Psoas muscle (tissue), 8 donors: ENCODE data around the gene RPE. TPM values are rescaled to one million over a fixed set of nuclear protein-coding genes. Genes with fewer than 3 reads are reported as not detected.

Experiments used
- ATAC-seq, 4 donors: fragments of 200-7000 bp; cut with Tn5 transposase; one replicate each; pipeline ENCODE4 v1.9.1; 2020; ENCODE audit warnings: moderate library complexity in 3 of 4, mild to moderate bottlenecking in 2 of 4
- DNase-seq, 2 donors: peaks; one replicate each; pipeline ENCODE4 v3.0.0-alpha.2; 2020
- H3K27ac ChIP-seq: fragments of 200-600 bp; one replicate; pipeline ENCODE4 v1.8.0; 2022
- H3K27me3 ChIP-seq, 3 donors: fragments of 200-600 bp in 1 of 3; one replicate each; pipeline versions ENCODE4 v1.6.1 to v1.8.0; 2013 to 2022; ENCODE audit warnings: low read length in 2 of 3, mild to moderate bottlenecking in 2 of 3, moderate library complexity in 1 of 3; ENCODE audit not compliant: insufficient read depth in 3 of 3
- H3K36me3 ChIP-seq, 2 donors: fragments of 200-600 bp in 1 of 2; one replicate each; pipeline versions ENCODE4 v1.6.1 to v1.8.0; 2013 to 2022; ENCODE audit warnings: low read depth in 1 of 2, mild to moderate bottlenecking in 1 of 2, moderate library complexity in 1 of 2; ENCODE audit not compliant: insufficient read depth in 1 of 2
- H3K4me1 ChIP-seq: fragments of 200-600 bp; one replicate; pipeline ENCODE4 v1.8.0; 2022
- H3K4me3 ChIP-seq: fragments of 200-600 bp; one replicate; pipeline ENCODE4 v1.8.0; 2022; ENCODE audit warnings: mild to moderate bottlenecking
- H3K9me3 ChIP-seq: fragments of 200-600 bp; one replicate; pipeline ENCODE4 v1.8.0; 2022
- WGBS, 3 donors: extraction: QIAGEN DNeasy Blood & Tissue Kit; methylation state at CpG; one replicate each; pipeline versions ENCODE4 v1.1.6 to v1.1.7; 2013; 5-methylcytosine and 5-hydroxymethylcytosine counted together
- intact Hi-C, 2 donors: fragments of 100-400 bp; cut with DNase I; formaldehyde crosslinking; loops; one replicate each; pipeline versions ENCODE4 v1.11.0 to v1.14.2; 2022
- polyA plus RNA-seq, 3 donors: library from polyadenylated mRNA; stranded (reverse); fragments of 200-250 nt; gene quantifications; one replicate each; pipeline ENCODE4 v1.2.3, GENCODE V29; 2013
- total RNA-seq, 4 donors: library from RNA; stranded (reverse); fragmentation: NEBNext Ultra II Directional in 2 of 4; extraction: Animal tissue kit (Norgen Biotek cat#: 25700) in 2 of 4; gene quantifications; one replicate each; pipeline versions ENCODE4 v1.2.1 to v1.2.4, GENCODE V29; 2021 to 2023
- TF ChIP-seq, protein P1 (sequence below): fragments of 200-600 bp; IDR thresholded peaks from one replicate; pipeline ENCODE4 v1.8.0; 2022; ENCODE audit warnings: antibody characterized with exemption
- donor health status: healthy with polysubstance abuse.
- donor health status: DM: no; HTN: no; CAD: no; lungs with moderate emphysema.
- donor health status: Bipolar disorder and iron deficiency.
- donor health status: healthy.
- donor health status: DM: yes; HTN: yes; CAD: no.
- donor health status: DM: no; HTN: no; CAD: no.
- donor health status: DM: no; HTN: no; CAD: no.
- donor health status: DM: yes; HTN: yes; CAD: no.

The RPE gene
- total and polyA plus RNA-seq, 7 donors = 6.9 to 23.3 (median 15.3) TPM

DNA sequence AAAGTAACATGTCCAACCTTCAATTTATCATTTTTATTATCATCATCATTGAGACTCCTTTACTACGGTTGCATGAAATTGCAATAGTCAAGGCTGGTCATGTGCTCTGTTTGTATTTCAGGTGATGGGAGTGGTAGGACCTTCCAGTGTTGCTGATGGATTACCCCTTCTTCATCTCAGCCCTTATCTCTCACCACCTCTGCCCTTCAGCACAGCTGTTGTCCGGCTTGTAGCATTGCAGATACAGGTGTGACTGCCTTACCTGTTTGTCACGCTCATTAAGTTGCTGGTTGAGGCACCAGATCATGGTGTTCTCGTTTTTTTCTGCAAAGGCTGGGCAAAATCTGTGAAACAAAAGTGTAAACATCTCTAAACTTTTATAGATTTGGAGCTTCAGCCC is 31.7 kb upstream of the RPE start:
- H3K27ac ChIP-seq = no peak overlapping the region
- no peaks in the 10 kb centered on the region for H3K36me3 ChIP-seq
- no peaks in the 10 kb centered on the region for H3K27me3 ChIP-seq
- no peaks in the 10 kb centered on the region for H3K4me1 ChIP-seq
- intact Hi-C loops = no loop called here
- 51 to 60% (median 56%) methylated on average over 4 of the region's 4 CpGs for WGBS, 3 donors
- TF ChIP-seq, protein P1, sequence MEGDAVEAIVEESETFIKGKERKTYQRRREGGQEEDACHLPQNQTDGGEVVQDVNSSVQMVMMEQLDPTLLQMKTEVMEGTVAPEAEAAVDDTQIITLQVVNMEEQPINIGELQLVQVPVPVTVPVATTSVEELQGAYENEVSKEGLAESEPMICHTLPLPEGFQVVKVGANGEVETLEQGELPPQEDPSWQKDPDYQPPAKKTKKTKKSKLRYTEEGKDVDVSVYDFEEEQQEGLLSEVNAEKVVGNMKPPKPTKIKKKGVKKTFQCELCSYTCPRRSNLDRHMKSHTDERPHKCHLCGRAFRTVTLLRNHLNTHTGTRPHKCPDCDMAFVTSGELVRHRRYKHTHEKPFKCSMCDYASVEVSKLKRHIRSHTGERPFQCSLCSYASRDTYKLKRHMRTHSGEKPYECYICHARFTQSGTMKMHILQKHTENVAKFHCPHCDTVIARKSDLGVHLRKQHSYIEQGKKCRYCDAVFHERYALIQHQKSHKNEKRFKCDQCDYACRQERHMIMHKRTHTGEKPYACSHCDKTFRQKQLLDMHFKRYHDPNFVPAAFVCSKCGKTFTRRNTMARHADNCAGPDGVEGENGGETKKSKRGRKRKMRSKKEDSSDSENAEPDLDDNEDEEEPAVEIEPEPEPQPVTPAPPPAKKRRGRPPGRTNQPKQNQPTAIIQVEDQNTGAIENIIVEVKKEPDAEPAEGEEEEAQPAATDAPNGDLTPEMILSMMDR = no peak
- H3K4me3 ChIP-seq = no peak overlapping the region
- DNase-seq (no peak), ATAC-seq (no peak)
- no peaks in the 10 kb centered on the region for H3K9me3 ChIP-seq

DNA sequence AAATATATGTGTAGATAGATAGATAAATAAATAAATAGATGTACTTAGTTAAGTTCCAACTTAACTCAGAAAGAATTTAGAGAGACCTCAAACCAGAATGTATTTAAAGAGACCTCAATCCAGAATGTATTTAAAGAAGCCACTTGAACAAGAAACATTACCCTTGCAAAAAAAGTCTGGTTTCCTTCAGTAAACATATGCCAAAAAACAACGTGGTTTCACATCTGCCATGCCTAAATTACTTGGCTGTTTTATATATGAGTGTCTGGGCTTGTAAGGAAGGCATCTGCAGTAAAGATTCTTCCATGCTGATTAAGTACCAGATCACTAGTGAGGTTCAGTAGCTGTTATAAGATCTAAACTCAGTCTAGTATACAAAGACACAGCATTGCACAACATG is 29.1 kb upstream of the RPE start:
- H3K4me1 ChIP-seq = no peaks in the 10 kb centered on the region
- no peaks in the 10 kb centered on the region for H3K27me3 ChIP-seq
- 4 to 19% (median 11%) methylated on average over 1 of the region's 1 CpG for WGBS, 3 donors
- intact Hi-C loops = no loop called here
- ATAC-seq (no peak), DNase-seq (no peak)
- H3K4me3 ChIP-seq = no peak overlapping the region
- no peaks in the 10 kb centered on the region for H3K9me3 ChIP-seq
- TF ChIP-seq, protein P1 = no peak
- H3K27ac ChIP-seq = no peak overlapping the region
- no peaks in the 10 kb centered on the region for H3K36me3 ChIP-seq

DNA sequence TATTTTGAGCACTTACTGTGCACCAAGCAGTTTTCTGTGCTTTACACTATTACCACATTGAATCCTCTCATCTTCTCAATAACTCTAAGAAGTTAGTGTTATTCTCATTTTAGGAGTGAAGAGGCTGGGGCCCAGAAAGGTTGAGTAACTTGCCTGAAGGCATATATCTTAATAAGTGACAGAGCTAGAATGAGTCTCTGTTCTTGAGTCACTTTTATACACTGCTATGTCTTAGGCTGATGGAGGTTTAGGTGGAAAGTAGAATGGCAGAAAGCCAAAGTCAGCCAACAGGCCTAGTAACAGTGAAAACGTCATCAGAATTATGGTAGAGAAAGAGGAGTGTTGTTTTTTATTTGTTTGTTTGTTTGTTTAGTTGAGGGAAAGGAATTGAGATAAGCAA is 27.9 kb upstream of the RPE start:
- intact Hi-C loops = loop anchor here in 1 of 2 donors (2.0 kb wide), 1 partner anchor 224 kb away; no protein-coding TSS in a partner anchor
- TF ChIP-seq, protein P1 = no peak
- WGBS, 3 donors = 51 to 64% (median 56%) methylated on average over 1 of the region's 1 CpG
- ATAC-seq (no peak), DNase-seq (no peak)
- Histone ChIP-seq H3K4me1 (no peaks in the 10 kb centered on the region), H3K4me3 (no peak overlapping the region), H3K36me3 (no peaks in the 10 kb centered on the region), H3K27me3 (no peaks in the 10 kb centered on the region), H3K27ac (no peak overlapping the region), H3K9me3 (no peaks in the 10 kb centered on the region)

DNA sequence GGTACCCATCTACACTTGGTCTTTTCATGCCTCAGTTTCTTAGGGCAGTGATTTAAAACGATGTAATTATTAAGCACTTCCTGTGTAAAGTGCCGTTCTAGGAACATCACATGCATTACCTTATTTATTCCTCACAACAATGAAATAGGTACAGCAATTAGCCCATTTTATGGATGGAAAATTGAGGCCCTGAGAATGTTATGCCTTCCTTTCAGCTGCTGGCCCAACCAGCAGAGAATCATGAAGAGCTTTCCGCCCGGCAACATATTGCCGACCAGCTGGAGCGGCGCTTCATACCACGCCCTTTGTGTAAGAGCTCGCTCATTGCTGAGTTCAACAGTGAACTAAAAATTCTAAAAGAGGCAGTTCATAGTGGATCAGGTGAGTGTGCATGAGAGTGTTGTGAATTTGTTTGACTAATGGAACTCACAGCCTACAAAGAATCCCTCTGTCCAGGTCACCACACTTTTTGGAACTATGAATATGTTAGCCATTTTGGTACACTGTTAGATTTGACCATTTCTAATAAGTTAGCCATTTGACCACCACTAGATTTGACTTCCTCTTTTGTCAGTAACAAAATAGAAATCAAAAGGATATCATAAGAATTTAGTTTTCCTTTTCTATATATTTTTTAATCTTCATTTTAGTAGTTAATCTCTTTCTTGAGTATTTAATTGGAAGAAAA is 25.6 kb upstream of the RPE start:
- 83 to 88% (median 86%) methylated on average over 9 of the region's 9 CpGs for WGBS, 3 donors
- TF ChIP-seq, protein P1 = no peak

More for the DNA sequence above, 25.6 kb upstream of the RPE start:
- Histone ChIP-seq H3K36me3 (no peaks in the 10 kb centered on the region), H3K9me3 (no peaks in the 10 kb centered on the region), H3K4me3 (no peak overlapping the region), H3K27me3 (no peaks in the 10 kb centered on the region), H3K4me1 (no peaks in the 10 kb centered on the region), H3K27ac (no peak overlapping the region)
- no peak for ATAC-seq
- no peak for DNase-seq
- intact Hi-C loops = loop anchor here in 1 of 2 donors (1.0 kb wide), 1 partner anchor 219 kb away; no protein-coding TSS in a partner anchor
